ENCODE data around the gene ASIC4.

The ASIC4 gene

GRCh38 chr2:219575566-219576504 is 61.6 kb downstream of the ASIC4 start:
- Histone ChIP-seq H3K27ac (no peak overlapping the region), H3K4me3 (ENCODE audit: low read depth, low read length) (no peak overlapping the region), H3K36me3 (replicated peaks) (no peaks in the 10 kb centered on the region), H3K27me3 (replicated peaks) (no peaks in the 10 kb centered on the region)
- in situ Hi-C loops (cut with HindIII; ENCODE audit: low pct_ligation_motif_present, low sequenced_read_pairs) = no loop called here
- no peak for DNase-seq
- no peak for TF ChIP-seq CTCF (IDR thresholded peaks at IDR 0.05; ENCODE audit: low read depth, low read length, missing control alignments)

DNA sequence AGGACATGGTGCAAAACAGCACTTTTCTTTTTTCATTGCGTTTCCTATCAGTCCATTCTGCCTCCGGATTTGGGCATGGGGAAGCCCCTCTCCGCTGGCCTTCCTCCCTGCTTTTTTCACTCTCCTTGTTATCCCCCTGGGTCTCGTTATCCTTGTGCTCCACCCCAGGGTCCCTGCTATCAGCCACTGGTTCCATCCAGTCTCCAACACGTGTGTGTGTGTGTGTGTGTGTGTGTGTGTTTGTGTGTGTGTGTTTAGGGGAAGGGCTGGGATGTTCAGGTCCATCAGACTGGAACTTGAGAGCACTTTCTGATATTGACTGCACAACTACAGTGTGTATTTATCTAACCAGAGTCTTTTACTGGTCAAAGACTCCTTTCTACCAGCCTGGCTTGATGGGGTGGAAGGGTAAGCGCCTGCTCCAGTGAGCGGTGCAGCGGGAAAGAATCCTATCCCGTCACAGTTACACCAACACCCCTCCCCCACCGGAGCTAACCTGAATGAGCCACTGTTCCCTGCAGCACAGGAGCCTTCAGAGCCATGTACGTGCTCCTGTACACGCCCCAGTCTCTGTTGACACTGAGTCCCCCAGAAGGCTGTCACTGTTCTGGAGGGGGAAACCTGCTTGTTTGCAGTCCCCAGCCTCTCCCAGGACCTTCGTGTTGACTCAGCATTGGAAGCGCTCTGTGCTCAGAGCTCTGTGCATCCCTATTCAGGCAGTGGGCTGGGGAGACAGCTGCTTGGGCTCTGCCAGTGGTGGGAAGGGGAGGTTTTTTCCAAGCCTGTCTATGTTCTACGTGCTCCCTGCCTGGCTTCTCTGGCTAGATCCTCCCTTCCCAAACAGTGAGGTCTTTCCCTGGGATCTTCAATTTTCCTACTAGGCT is 62.5 kb downstream of the ASIC4 start:
- in situ Hi-C loops (cut with HindIII; ENCODE audit: low pct_ligation_motif_present, low sequenced_read_pairs) = no loop called here
- no peak for TF ChIP-seq CTCF (IDR thresholded peaks at IDR 0.05; ENCODE audit: low read depth, low read length, missing control alignments)
- no peaks in the 10 kb centered on the region for H3K27me3 ChIP-seq (replicated peaks)
- no peak overlapping the region for H3K27ac ChIP-seq
- DNase-seq = no peak
- no peaks in the 10 kb centered on the region for H3K36me3 ChIP-seq (replicated peaks)
- H3K4me3 ChIP-seq (ENCODE audit: low read depth, low read length) = no peak overlapping the region

DNA sequence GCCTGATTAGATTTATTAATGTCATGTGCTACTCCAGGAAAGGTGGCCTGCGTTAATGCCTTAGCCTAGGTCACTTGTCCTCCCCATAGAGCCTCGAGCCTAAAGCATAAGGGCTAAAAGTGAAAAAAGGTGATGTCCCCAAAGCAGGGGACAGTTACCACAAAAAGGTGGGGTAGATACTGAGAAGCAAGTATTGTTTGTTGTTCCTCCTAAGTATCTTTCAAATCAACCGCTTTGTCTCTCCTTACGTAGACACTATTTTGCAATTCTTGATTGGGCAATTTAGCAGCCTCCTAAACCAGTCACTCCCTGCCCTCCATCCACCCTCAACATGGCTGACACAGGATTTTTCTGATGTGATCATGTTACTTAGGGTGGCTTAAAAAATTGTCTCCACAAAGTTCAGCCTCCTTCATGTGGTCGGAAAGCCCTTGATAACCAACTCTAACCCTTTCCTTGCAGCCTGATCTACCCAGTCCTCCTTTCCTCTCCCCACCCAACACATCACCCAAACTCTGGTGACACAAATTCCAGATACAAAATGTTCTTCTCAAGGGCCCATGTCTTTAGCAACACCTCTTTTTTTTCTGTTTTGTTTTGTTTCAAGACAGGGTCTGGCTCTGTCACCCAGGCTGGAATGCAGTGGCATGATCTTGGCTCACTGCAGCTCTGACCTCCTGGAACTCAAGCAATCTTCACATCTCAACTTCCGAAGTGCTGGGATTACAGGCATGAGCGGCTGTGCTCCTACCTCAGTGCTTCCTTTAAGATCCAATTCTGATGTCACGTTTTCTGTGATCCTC is 64.7 kb downstream of the ASIC4 start:
- no peak overlapping the region for H3K4me3 ChIP-seq (ENCODE audit: low read depth, low read length)
- H3K27ac ChIP-seq = no peak overlapping the region
- in situ Hi-C loops (cut with HindIII; ENCODE audit: low pct_ligation_motif_present, low sequenced_read_pairs) = no loop called here
- H3K36me3 ChIP-seq (replicated peaks) = no peaks in the 10 kb centered on the region
- DNase-seq = no peak
- no peak for TF ChIP-seq CTCF (IDR thresholded peaks at IDR 0.05; ENCODE audit: low read depth, low read length, missing control alignments)
- no peaks in the 10 kb centered on the region for H3K27me3 ChIP-seq (replicated peaks)

DNA sequence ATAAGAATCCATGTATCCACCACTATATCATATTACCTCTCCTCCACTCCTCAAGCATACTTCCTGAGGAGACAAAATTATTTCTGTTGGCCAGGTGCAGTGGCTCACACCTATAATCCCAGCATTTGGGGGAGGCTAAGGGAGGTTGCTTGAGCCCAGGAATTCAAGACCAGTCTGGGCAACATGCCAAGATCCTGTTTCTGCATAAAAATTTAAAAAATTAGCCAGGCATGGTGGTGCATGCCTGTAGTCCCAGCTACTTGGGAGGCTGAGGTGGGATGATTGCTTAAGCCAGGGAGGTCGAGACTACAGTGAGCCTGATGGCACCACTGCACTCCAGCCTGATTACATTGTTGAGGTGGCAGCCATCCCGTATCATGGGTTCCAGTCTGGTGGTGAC is 67.1 kb downstream of the ASIC4 start:
- no peak overlapping the region for H3K27ac ChIP-seq
- no peak for TF ChIP-seq CTCF (IDR thresholded peaks at IDR 0.05; ENCODE audit: low read depth, low read length, missing control alignments)
- in situ Hi-C loops (cut with HindIII; ENCODE audit: low pct_ligation_motif_present, low sequenced_read_pairs) = no loop called here
- DNase-seq = no peak
- no peak overlapping the region for H3K4me3 ChIP-seq (ENCODE audit: low read depth, low read length)
- no peaks in the 10 kb centered on the region for H3K36me3 ChIP-seq (replicated peaks)
- H3K27me3 ChIP-seq (replicated peaks) = no peaks in the 10 kb centered on the region
